ENCODE data around the gene POLR3B. TPM values are rescaled to one million over a fixed set of nuclear protein-coding genes. Genes with fewer than 3 reads are reported as not detected.

POLR3B gene
- total RNA-seq, 1 experiment from 2014 or later: 10.7 TPM

- Histone ChIP-seq H3K9ac (ENCODE audit: low read length) (no peak overlapping the region), H3K36me3 (ENCODE audit: control insufficient read depth in 1 of 2, insufficient read depth in 2 of 2, low read length in 2 of 2) (peaks cover 0 to 7% of the 10 kb centered on the region in 2 experiments; a peak in 1 of 4 replicates), H3K4me1 (ENCODE audit: control insufficient read depth in 1 of 2, insufficient read depth in 2 of 2, low read length in 2 of 2) (peaks cover 0 to 6% of the 10 kb centered on the region in 2 experiments; a peak in 2 of 4 replicates), H4K20me1 (ENCODE audit: insufficient read depth) (no peaks in the 10 kb centered on the region), H3K4me3 (replicated peaks in 1 of 2; ENCODE audit: low read depth in 1 of 2, low read length in 2 of 2) (no peak overlapping the region), H3K27ac (ENCODE audit: low read depth, low read length) (no peak overlapping the region), H3K79me2 (ENCODE audit: insufficient read depth, low read length) (peaks cover 33% of the 10 kb centered on the region), H3K9me2 (ENCODE audit: insufficient read depth) (no peaks in the 10 kb centered on the region), H3K4me2 (ENCODE audit: low read length) (no peak overlapping the region), H3K9me3 (ENCODE audit: control insufficient read depth in 1 of 2, insufficient read depth in 1 of 2, low read depth in 1 of 2, low read length in 2 of 2) (no peaks in the 10 kb centered on the region), H3K27me3 (ENCODE audit: insufficient read depth, low read length) (no peaks in the 10 kb centered on the region), H2AFZ (ENCODE audit: low read depth, low read length, poor library complexity, severe bottlenecking) (no peak overlapping the region)
- no peak for DNase-seq (ENCODE audit: low read depth, low spot score)
- ATAC-seq: no peak
- TF ChIP-seq, protein P1, sequence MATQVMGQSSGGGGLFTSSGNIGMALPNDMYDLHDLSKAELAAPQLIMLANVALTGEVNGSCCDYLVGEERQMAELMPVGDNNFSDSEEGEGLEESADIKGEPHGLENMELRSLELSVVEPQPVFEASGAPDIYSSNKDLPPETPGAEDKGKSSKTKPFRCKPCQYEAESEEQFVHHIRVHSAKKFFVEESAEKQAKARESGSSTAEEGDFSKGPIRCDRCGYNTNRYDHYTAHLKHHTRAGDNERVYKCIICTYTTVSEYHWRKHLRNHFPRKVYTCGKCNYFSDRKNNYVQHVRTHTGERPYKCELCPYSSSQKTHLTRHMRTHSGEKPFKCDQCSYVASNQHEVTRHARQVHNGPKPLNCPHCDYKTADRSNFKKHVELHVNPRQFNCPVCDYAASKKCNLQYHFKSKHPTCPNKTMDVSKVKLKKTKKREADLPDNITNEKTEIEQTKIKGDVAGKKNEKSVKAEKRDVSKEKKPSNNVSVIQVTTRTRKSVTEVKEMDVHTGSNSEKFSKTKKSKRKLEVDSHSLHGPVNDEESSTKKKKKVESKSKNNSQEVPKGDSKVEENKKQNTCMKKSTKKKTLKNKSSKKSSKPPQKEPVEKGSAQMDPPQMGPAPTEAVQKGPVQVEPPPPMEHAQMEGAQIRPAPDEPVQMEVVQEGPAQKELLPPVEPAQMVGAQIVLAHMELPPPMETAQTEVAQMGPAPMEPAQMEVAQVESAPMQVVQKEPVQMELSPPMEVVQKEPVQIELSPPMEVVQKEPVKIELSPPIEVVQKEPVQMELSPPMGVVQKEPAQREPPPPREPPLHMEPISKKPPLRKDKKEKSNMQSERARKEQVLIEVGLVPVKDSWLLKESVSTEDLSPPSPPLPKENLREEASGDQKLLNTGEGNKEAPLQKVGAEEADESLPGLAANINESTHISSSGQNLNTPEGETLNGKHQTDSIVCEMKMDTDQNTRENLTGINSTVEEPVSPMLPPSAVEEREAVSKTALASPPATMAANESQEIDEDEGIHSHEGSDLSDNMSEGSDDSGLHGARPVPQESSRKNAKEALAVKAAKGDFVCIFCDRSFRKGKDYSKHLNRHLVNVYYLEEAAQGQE (IDR thresholded peaks at IDR 0.05; ENCODE audit: low read depth): no peak
- TF ChIP-seq RAD21 (IDR thresholded peaks at IDR 0.05; ENCODE audit: low read depth): no peak
- TF ChIP-seq ZNF274 (IDR thresholded peaks at IDR 0.05; ENCODE audit: low read depth, low read length): no peak
- no peak for TF ChIP-seq SP1 (IDR thresholded peaks at IDR 0.05; ENCODE audit: low read depth)
- TF ChIP-seq ZBTB33 (IDR thresholded peaks at IDR 0.05; ENCODE audit: extremely low read depth, insufficient replicate concordance, low read length): no peak
- no peak for TF ChIP-seq ZFX (IDR thresholded peaks at IDR 0.05)
- TF ChIP-seq POLR2A (IDR thresholded peaks at IDR 0.05; ENCODE audit: borderline replicate concordance, extremely low read depth, insufficient read depth, insufficient read length): no peak
- no peak for TF ChIP-seq SIN3A (IDR thresholded peaks at IDR 0.05; ENCODE audit: low read depth)
- no peak for TF ChIP-seq CBX3 (IDR thresholded peaks at IDR 0.05; ENCODE audit: low read depth)
- TF ChIP-seq YY1 (IDR thresholded peaks at IDR 0.05; ENCODE audit: extremely low read depth, insufficient replicate concordance, low read depth, low read length): no peak
- no peak for TF ChIP-seq JUND (IDR thresholded peaks at IDR 0.05)
- no peak for TF ChIP-seq FOSL1 (IDR thresholded peaks at IDR 0.05; ENCODE audit: low read depth)
- no peak for TF ChIP-seq EGR1 (IDR thresholded peaks at IDR 0.05; ENCODE audit: low read depth)
- TF ChIP-seq CEBPB (IDR thresholded peaks at IDR 0.05; ENCODE audit: low read depth): no peak
- TF ChIP-seq EZH2 (IDR thresholded peaks at IDR 0.05): no peak
- TF ChIP-seq SRF (IDR thresholded peaks at IDR 0.05; ENCODE audit: low read depth): no peak
- BruUV-seq (replicated peaks): no TSS peak
- ChIA-PET CTCF (no interaction called here), RAD21 (ENCODE audit: low non-redundant PET in 1 of 2, low total read pairs in 2 of 2, uncharacterized antibody in 2 of 2, unreplicated experiment in 2 of 2) (no interaction called here), POLR2A (no interaction called here)
- intact Hi-C loops (cut with micrococcal nuclease): no loop called here
Measured at GRCh38 chr12:106364261-106364660, 6.7 kb downstream of the POLR3B start.

Measured in HCT116 (cell line).